ENCODE measurements around the gene LRCH4.

- TF ChIP-seq CTCF (IDR thresholded peaks at IDR 0.05) (no peak), POLR2A (IDR thresholded peaks at IDR 0.05) (no peak)
Measured at GRCh38 chr7:100545360-100546128, 40.4 kb downstream of the LRCH4 start.

Measured in thyroid gland (tissue), 4 donors.